SHP77 (cell line): ENCODE data around the gene DCAF5.
"Not testable (repeated sequence)": the region's sequence is repeated elsewhere in the genome, so short reads cannot be mapped to it uniquely, and the experiment has no call there.

Experiments used
- DNase-seq, 2 experiments: peaks; one replicate each; lab custom pipeline; 2025; lab: John Stamatoyannopoulos, UW

The DCAF5 gene

GRCh38 chr14:69041783-69042182 is 111.1 kb downstream of the DCAF5 start:
- no peak for DNase-seq

- no peak for DNase-seq
These were observed 112.6 kb downstream of the DCAF5 start for GRCh38 chr14:69040353-69040752.

GRCh38 chr14:69039288-69039628 is 113.7 kb downstream of the DCAF5 start:
- DNase-seq, result no peak

GRCh38 chr14:69038455-69039287 is 114.2 kb downstream of the DCAF5 start:
- DNase-seq, result no peak

GRCh38 chr14:69037790-69038454 is 115.0 kb downstream of the DCAF5 start:
- no peak for DNase-seq

- no peak for DNase-seq
These were observed 116.0 kb downstream of the DCAF5 start for GRCh38 chr14:69036757-69037506.

GRCh38 chr14:69034612-69035262 is 118.2 kb downstream of the DCAF5 start:
- DNase-seq, result no peak

- DNase-seq, result no peak
These were observed 125.5 kb downstream of the DCAF5 start for GRCh38 chr14:69027242-69027913.

- no peak for DNase-seq
These were observed 129.9 kb downstream of the DCAF5 start for GRCh38 chr14:69023035-69023434.

GRCh38 chr14:69022093-69022492 is 130.8 kb downstream of the DCAF5 start:
- not testable (repeated sequence) for DNase-seq

GRCh38 chr14:69017706-69018105 is 135.2 kb downstream of the DCAF5 start:
- no peak for DNase-seq

GRCh38 chr14:69014829-69015259 is 138.1 kb downstream of the DCAF5 start:
- DNase-seq, result no peak

- DNase-seq, result peak; percentile 64 to 66
These were observed 138.8 kb downstream of the DCAF5 start for GRCh38 chr14:69013943-69014782.

GRCh38 chr14:69012256-69012953 is 140.5 kb downstream of the DCAF5 start:
- DNase-seq, result no peak

- DNase-seq, result no peak
These were observed 142.3 kb downstream of the DCAF5 start for GRCh38 chr14:69010648-69011047.

GRCh38 chr14:69008421-69008884 is 144.5 kb downstream of the DCAF5 start:
- no peak for DNase-seq

GRCh38 chr14:69006346-69006745 is 146.6 kb downstream of the DCAF5 start:
- DNase-seq, result no peak

- DNase-seq, result peak; percentile 44 to 46
These were observed 147.3 kb downstream of the DCAF5 start for GRCh38 chr14:69005432-69006148.

GRCh38 chr14:69004731-69005431 is 148.0 kb downstream of the DCAF5 start:
- DNase-seq, result no peak
